Skeletal muscle satellite cell (primary cell): ENCODE data around the gene SNTA1.
"Not testable (repeated sequence)": the region's sequence is repeated elsewhere in the genome, so short reads cannot be mapped to it uniquely, and the experiment has no call there.

Experiments used
- H3K27me3 ChIP-seq: 2 replicates; pipeline ENCODE4 v1.7.0; 2013; ENCODE audit warnings: low read length; ENCODE audit not compliant: control insufficient read depth, insufficient read depth
- H3K36me3 ChIP-seq: 2 replicates; pipeline ENCODE4 v1.7.0; 2013; ENCODE audit warnings: mild to moderate bottlenecking, control low read depth, low read length; ENCODE audit not compliant: insufficient read depth
- H3K4me1 ChIP-seq: 2 replicates; pipeline ENCODE4 v1.7.0; 2013; ENCODE audit warnings: low read length; ENCODE audit not compliant: control insufficient read depth, insufficient read depth
- H3K4me2 ChIP-seq: 2 replicates; pipeline ENCODE4 v1.7.0; 2013; ENCODE audit warnings: mild to moderate bottlenecking, low read length
- H3K4me3 ChIP-seq: 2 replicates; pipeline ENCODE4 v1.7.0; 2013; ENCODE audit warnings: low read length
- H3K9ac ChIP-seq: 2 replicates; pipeline ENCODE4 v1.7.0; 2013; ENCODE audit warnings: mild to moderate bottlenecking, low read depth, low read length, moderate library complexity
- H3K9me3 ChIP-seq: replicated peaks from 2 replicates; pipeline ENCODE4 v1.7.0; 2013; ENCODE audit warnings: mild to moderate bottlenecking, control low read depth, low read length

SNTA1 gene

GRCh38 chr20:33477386-33478234 is 34.0 kb upstream of the SNTA1 start:
- Histone ChIP-seq H3K9me3 (no peaks in the 10 kb centered on the region), H3K4me2 (no peak overlapping the region), H3K4me1 (no peaks in the 10 kb centered on the region), H3K36me3 (no peaks in the 10 kb centered on the region), H3K9ac (no peak overlapping the region), H3K27me3 (peaks cover 40% of the 10 kb centered on the region), H3K4me3 (no peak overlapping the region)

GRCh38 chr20:33475381-33476152 is 32.0 kb upstream of the SNTA1 start:
- Histone ChIP-seq H3K4me2 (no peak overlapping the region), H3K9ac (no peak overlapping the region), H3K36me3 (no peaks in the 10 kb centered on the region)

GRCh38 chr20:33474963-33475362 is 31.4 kb upstream of the SNTA1 start:
- H3K27me3 ChIP-seq: peaks cover 49% of the 10 kb centered on the region
- no peak overlapping the region for H3K9ac ChIP-seq
- no peak overlapping the region for H3K4me3 ChIP-seq
- no peaks in the 10 kb centered on the region for H3K4me1 ChIP-seq
- H3K36me3 ChIP-seq: no peaks in the 10 kb centered on the region
- no peaks in the 10 kb centered on the region for H3K9me3 ChIP-seq
- no peak overlapping the region for H3K4me2 ChIP-seq

More at GRCh38 chr20:33475381-33476152, 32.0 kb upstream of the SNTA1 start:
- Histone ChIP-seq H3K9me3 (no peaks in the 10 kb centered on the region), H3K4me1 (no peaks in the 10 kb centered on the region), H3K4me3 (no peak overlapping the region), H3K27me3 (peaks cover 46% of the 10 kb centered on the region)

- peaks cover 54% of the 10 kb centered on the region for H3K27me3 ChIP-seq
Measured at GRCh38 chr20:33474097-33474873, 30.7 kb upstream of the SNTA1 start.

GRCh38 chr20:33472868-33473435 is 29.4 kb upstream of the SNTA1 start:
- no peaks in the 10 kb centered on the region for H3K36me3 ChIP-seq
- H3K27me3 ChIP-seq: peaks cover 50% of the 10 kb centered on the region
- H3K4me2 ChIP-seq: no peak overlapping the region
- no peaks in the 10 kb centered on the region for H3K9me3 ChIP-seq
- no peak overlapping the region for H3K9ac ChIP-seq
- H3K4me3 ChIP-seq: no peak overlapping the region
- H3K4me1 ChIP-seq: no peaks in the 10 kb centered on the region

More at GRCh38 chr20:33474097-33474873, 30.7 kb upstream of the SNTA1 start:
- Histone ChIP-seq H3K4me1 (no peaks in the 10 kb centered on the region), H3K9ac (no peak overlapping the region), H3K9me3 (no peaks in the 10 kb centered on the region), H3K36me3 (no peaks in the 10 kb centered on the region), H3K4me3 (no peak overlapping the region), H3K4me2 (no peak overlapping the region)

- Histone ChIP-seq H3K4me1 (no peaks in the 10 kb centered on the region), H3K4me3 (no peak overlapping the region), H3K4me2 (no peak overlapping the region), H3K9ac (no peak overlapping the region), H3K9me3 (no peaks in the 10 kb centered on the region), H3K36me3 (no peaks in the 10 kb centered on the region), H3K27me3 (peaks cover 47% of the 10 kb centered on the region)
Measured at GRCh38 chr20:33470866-33471265, 27.3 kb upstream of the SNTA1 start.

GRCh38 chr20:33470457-33470856 is 26.9 kb upstream of the SNTA1 start:
- Histone ChIP-seq H3K4me3 (no peak overlapping the region), H3K4me1 (no peaks in the 10 kb centered on the region), H3K4me2 (no peak overlapping the region), H3K9ac (no peak overlapping the region), H3K9me3 (no peaks in the 10 kb centered on the region), H3K27me3 (peaks cover 47% of the 10 kb centered on the region), H3K36me3 (no peaks in the 10 kb centered on the region)

GRCh38 chr20:33466303-33466646 is 22.7 kb upstream of the SNTA1 start:
- H3K4me1 ChIP-seq: no peaks in the 10 kb centered on the region
- peaks cover 42% of the 10 kb centered on the region for H3K27me3 ChIP-seq
- H3K9ac ChIP-seq: no peak overlapping the region
- H3K36me3 ChIP-seq: no peaks in the 10 kb centered on the region
- no peaks in the 10 kb centered on the region for H3K9me3 ChIP-seq
- no peak overlapping the region for H3K4me3 ChIP-seq
- H3K4me2 ChIP-seq: no peak overlapping the region

GRCh38 chr20:33465481-33466302 is 22.1 kb upstream of the SNTA1 start:
- peaks cover 40% of the 10 kb centered on the region for H3K27me3 ChIP-seq
- H3K9me3 ChIP-seq: no peaks in the 10 kb centered on the region
- H3K36me3 ChIP-seq: no peaks in the 10 kb centered on the region
- no peaks in the 10 kb centered on the region for H3K4me1 ChIP-seq
- H3K4me3 ChIP-seq: no peak overlapping the region
- no peak overlapping the region for H3K4me2 ChIP-seq
- no peak overlapping the region for H3K9ac ChIP-seq

- H3K4me1 ChIP-seq, H3K9me3 ChIP-seq, H3K9ac ChIP-seq, H3K36me3 ChIP-seq, H3K4me3 ChIP-seq, H3K4me2 ChIP-seq: not testable (repeated sequence)
- peaks cover 40% of the 10 kb centered on the region for H3K27me3 ChIP-seq
Measured at GRCh38 chr20:33464759-33465158, 21.2 kb upstream of the SNTA1 start.
